ENCODE results near the gene FKBP5.

GRCh38 chr6:35713006-35713767 is 24.5 kb upstream of the FKBP5 start:
- TF ChIP-seq CTCF (IDR thresholded peaks at IDR 0.05) (no peak), POLR2A (IDR thresholded peaks at IDR 0.05) (no peak)

Measured in adrenal gland (tissue), 5 donors.